AG04450 (cell line): ENCODE measurements around the gene CHST10. TPM values are rescaled to one million over a fixed set of nuclear protein-coding genes. Genes with fewer than 3 reads are reported as not detected.

Experiments
- polyA plus RNA-seq: library from polyadenylated mRNA; depleted of rRNA; stranded (reverse); fragments of >200 nt; gene quantifications from 2 replicates; pipeline ENCODE4 v1.2.3, GENCODE V29; 2011; rRNA removed
- small RNA-seq: library from RNA; depleted of rRNA; stranded (forward); fragments of <200 nt; gene quantifications from one replicate; pipeline ENCODE3, GENCODE V24; 2012; ENCODE audit warnings: low read depth; ENCODE audit not compliant: insufficient read length

The CHST10 gene
- polyA plus RNA-seq, 1 experiment = 11.3 TPM

Small RNA genes within 50 kb of the gene (small RNA-seq; reads per million reads assigned to genes)
- gene AC012493.2 (not detected), gene AC012493.3 (not detected)

Other genes with a start within 250 kb of the CHST10 start
- gene LONRF2, start 95.2 kb downstream of the CHST10 start, polyA plus RNA-seq = 0.83 and 0.98 TPM in 2 replicates
- not detected in 2 replicates for gene NMS, start 52.8 kb upstream of the CHST10 start, polyA plus RNA-seq
- 17.0 and 19.2 TPM in 2 replicates for gene PDCL3, start 145.3 kb upstream of the CHST10 start, polyA plus RNA-seq